Naive thymus-derived CD4-positive, alpha-beta T cell (primary cell): ENCODE data around the gene PKLR. TPM values are rescaled to one million over a fixed set of nuclear protein-coding genes. Genes with fewer than 3 reads are reported as not detected.
A peak's percentile ranks its signal among the peaks of the same experiment; 100 is the strongest.

Experiments
- ATAC-seq: fragments of 150-1000 bp; cut with Tn5 transposase; 2 replicates; pipeline ENCODE4 v1.10.0; 2021; ENCODE audit warnings: mild to moderate bottlenecking, moderate library complexity
- CTCF ChIA-PET: fragments of 350-600 bp; sonication (Branson Sonifier 250); formaldehyde crosslinking; loops from one replicate; lab custom pipeline; 2021; ENCODE audit warnings: antibody characterized with exemption; lab: Charles Lee
- POLR2A ChIA-PET: fragments of 350-600 bp; sonication (Branson Sonifier 250); formaldehyde crosslinking; loops from one replicate; lab custom pipeline; 2021; ENCODE audit warnings: antibody characterized with exemption, inconsistent platforms; lab: Charles Lee
- DNase-seq, 9 donors: peaks; one replicate each; pipeline versions ENCODE4 v3.0.0 to v3.0.0-alpha.2; 2020 to 2022; ENCODE audit warnings: mixed read lengths in 1 of 9
- H3K27ac ChIP-seq: one replicate; pipeline ENCODE4 v1.7.0; 2013; ENCODE audit warnings: mild to moderate bottlenecking, low read depth, low read length, moderate library complexity
- H3K27me3 ChIP-seq, 2 donors: one replicate each; pipeline ENCODE4 v1.7.0; 2013; ENCODE audit warnings: low read length in 2 of 2, mild to moderate bottlenecking in 2 of 2, moderate library complexity in 2 of 2; ENCODE audit not compliant: control insufficient read depth in 2 of 2, insufficient read depth in 2 of 2
- H3K36me3 ChIP-seq, 3 experiments: 1 replicate in 2 of 3; 2 replicates in 1 of 3; pipeline ENCODE4 v1.7.0; 2013; ENCODE audit warnings: low read length in 3 of 3, mild to moderate bottlenecking in 3 of 3, moderate library complexity in 1 of 3; ENCODE audit not compliant: insufficient read depth in 3 of 3, control insufficient read depth in 2 of 3
- H3K4me1 ChIP-seq, 2 donors: one replicate each; pipeline ENCODE4 v1.7.0; 2013; ENCODE audit warnings: low read length in 2 of 2, mild to moderate bottlenecking in 2 of 2, moderate library complexity in 1 of 2; ENCODE audit not compliant: control insufficient read depth in 2 of 2, insufficient read depth in 2 of 2
- H3K4me3 ChIP-seq: 2 replicates; pipeline ENCODE4 v1.7.0; 2013; ENCODE audit warnings: mild to moderate bottlenecking, low read length
- H3K9me3 ChIP-seq, 3 experiments: 1 replicate in 2 of 3; 2 replicates in 1 of 3; pipeline ENCODE4 v1.7.0; 2013; ENCODE audit warnings: low read length in 3 of 3; ENCODE audit not compliant: control insufficient read depth in 2 of 3
- H3K27ac Mint-ChIP-seq, 9 donors: one replicate each; pipeline ENCODE4 v1.8.0; 2020 to 2022; ENCODE audit warnings: mixed read lengths in 9 of 9, mild to moderate bottlenecking in 8 of 9, moderate library complexity in 5 of 9, inconsistent platforms in 2 of 9
- H3K27me3 Mint-ChIP-seq, 5 donors: one replicate each; pipeline ENCODE4 v1.8.0; 2021 to 2022; ENCODE audit warnings: mixed read lengths in 5 of 5, mild to moderate bottlenecking in 1 of 5
- H3K36me3 Mint-ChIP-seq, 5 donors: one replicate each; pipeline ENCODE4 v1.8.0; 2020 to 2022; ENCODE audit warnings: mixed read lengths in 5 of 5, mild to moderate bottlenecking in 3 of 5, inconsistent platforms in 1 of 5
- H3K4me1 Mint-ChIP-seq, 7 donors: one replicate each; pipeline ENCODE4 v1.8.0; 2020 to 2022; ENCODE audit warnings: mixed read lengths in 7 of 7, mild to moderate bottlenecking in 3 of 7, inconsistent platforms in 1 of 7
- H3K4me3 Mint-ChIP-seq, 10 donors: one replicate each; pipeline ENCODE4 v1.8.0; 2020 to 2022; ENCODE audit warnings: mild to moderate bottlenecking in 10 of 10, mixed read lengths in 10 of 10, moderate library complexity in 6 of 10, inconsistent platforms in 2 of 10
- H3K9me3 Mint-ChIP-seq, 11 donors: one replicate each; pipeline ENCODE4 v1.8.0; 2020 to 2022; ENCODE audit warnings: mixed read lengths in 11 of 11, mild to moderate bottlenecking in 4 of 11, inconsistent platforms in 1 of 11, moderate library complexity in 1 of 11
- intact Hi-C, 2 donors: fragments of 100-400 bp; cut with micrococcal nuclease; formaldehyde crosslinking; loops; one replicate each; pipeline ENCODE4 v1.15.1; 2023
- polyA plus RNA-seq, 2 donors: library from polyadenylated mRNA; unstranded; fragments of 300-500 nt; fragmentation: Illumina TruSeq; gene quantifications; one replicate each; pipeline ENCODE4 v1.2.3, GENCODE V29; 2021
- total RNA-seq, 6 experiments: library from RNA in 5 of 6; stranded (reverse) in 5 of 6; gene quantifications; 1 replicate in 5 of 6; 2 replicates in 1 of 6; pipeline ENCODE4 v1.2.3 and lab custom pipeline; 2021 to 2026

The PKLR gene
- total and polyA plus RNA-seq, 7 experiments from 2014 or later, result 0.06 TPM; not detected in 6

DNA sequence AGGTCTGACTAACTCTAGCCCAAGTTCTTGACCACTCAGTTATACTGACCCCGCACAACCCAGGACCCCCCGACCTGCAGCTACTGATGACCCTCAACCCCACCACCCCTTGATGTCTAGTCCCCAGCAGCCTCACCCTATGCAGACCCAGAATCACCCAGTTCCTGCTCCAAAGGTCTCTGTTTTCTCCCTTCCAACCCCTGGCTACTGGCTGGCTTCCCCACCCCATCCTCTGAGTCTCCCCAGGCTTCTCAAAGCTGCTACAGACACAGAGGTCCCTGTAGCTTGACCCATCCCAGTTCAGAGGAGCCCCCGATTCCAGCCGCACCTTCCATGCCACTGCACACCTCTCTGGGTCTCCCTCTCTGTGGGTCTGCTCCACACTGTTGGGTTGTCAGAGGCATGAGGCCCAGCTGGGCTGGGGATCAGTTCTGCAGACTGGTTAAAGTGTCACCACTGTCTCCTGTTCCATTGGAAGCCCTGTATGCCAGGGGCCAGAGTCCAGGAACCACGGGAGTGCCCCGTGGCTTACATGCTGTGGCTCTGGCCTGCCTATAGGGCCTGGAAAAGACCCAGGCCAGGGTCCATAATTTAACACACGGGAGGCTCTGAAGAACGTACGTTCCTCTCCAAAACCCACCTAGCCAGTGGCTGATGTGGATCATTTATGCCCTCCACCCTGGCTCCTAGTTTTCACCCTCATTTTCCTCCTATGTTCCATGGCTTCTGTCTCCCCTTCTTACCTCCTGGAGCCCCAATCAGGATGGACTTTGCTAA, 497 bp downstream of the PKLR start:
- intact Hi-C loops, result no loop called here
- Mint-ChIP-seq H3K4me1 (peaks cover 0 to 9% (median 2%) of the 10 kb centered on the region in 7 donors), H3K4me3 (no peak overlapping the region)

DNA sequence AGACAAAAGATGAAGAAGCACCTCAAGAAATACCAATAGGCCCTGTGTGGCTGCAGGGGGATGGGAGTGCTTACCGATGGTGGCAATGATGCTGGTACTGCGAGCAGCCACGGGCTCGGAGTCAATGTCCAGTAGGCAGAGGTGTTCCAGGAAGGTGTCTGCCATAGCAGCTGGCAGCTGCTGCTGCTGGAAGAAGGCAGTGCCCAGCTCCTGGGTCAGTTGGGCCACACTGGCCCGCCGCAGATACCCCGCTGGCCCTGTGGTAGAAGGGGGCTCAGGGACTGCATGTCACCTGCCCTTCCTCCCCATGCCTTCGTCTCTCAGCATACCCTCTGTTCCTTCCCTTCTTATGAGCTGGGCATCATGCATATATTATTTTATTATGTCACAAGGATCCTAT, 1.2 kb downstream of the PKLR start:
- Histone ChIP-seq H3K27ac (no peak overlapping the region), H3K9me3 (no peaks in the 10 kb centered on the region), H3K27me3 (no peaks in the 10 kb centered on the region), H3K36me3 (no peaks in the 10 kb centered on the region), H3K4me1 (no peaks in the 10 kb centered on the region), H3K4me3 (no peak overlapping the region)
- H3K27ac Mint-ChIP-seq, result no peak overlapping the region
- intact Hi-C loops, result no loop called here
- POLR2A ChIA-PET, result interaction anchor here (0.7 kb wide), 1 partner anchor 24 kb away, joined by 4 read pairs; no protein-coding TSS in a partner anchor
- H3K36me3 Mint-ChIP-seq, result peaks cover 0 to 2% (median 0%) of the 10 kb centered on the region in 5 donors
- peaks cover 19 to 34% (median 26%) of the 10 kb centered on the region in 5 donors for H3K27me3 Mint-ChIP-seq
- no peaks in the 10 kb centered on the region for H3K9me3 Mint-ChIP-seq
- no peak for DNase-seq
- H3K4me3 Mint-ChIP-seq, result no peak overlapping the region
- CTCF ChIA-PET, result no interaction called here
- no peak for ATAC-seq
- peaks cover 0 to 11% (median 2%) of the 10 kb centered on the region in 7 donors for H3K4me1 Mint-ChIP-seq

More for the DNA sequence above, 497 bp downstream of the PKLR start:
- Histone ChIP-seq H3K4me1 (no peaks in the 10 kb centered on the region), H3K36me3 (no peaks in the 10 kb centered on the region), H3K27ac (no peak overlapping the region), H3K4me3 (no peak overlapping the region), H3K9me3 (no peaks in the 10 kb centered on the region), H3K27me3 (no peaks in the 10 kb centered on the region)
- Mint-ChIP-seq H3K9me3 (no peaks in the 10 kb centered on the region), H3K27ac (no peak overlapping the region), H3K27me3 (peaks cover 15 to 30% (median 23%) of the 10 kb centered on the region in 5 donors), H3K36me3 (peaks cover 0 to 2% (median 0%) of the 10 kb centered on the region in 5 donors)
- POLR2A ChIA-PET, result no interaction called here
- ATAC-seq, result no peak
- no peak for DNase-seq
- CTCF ChIA-PET, result no interaction called here

DNA sequence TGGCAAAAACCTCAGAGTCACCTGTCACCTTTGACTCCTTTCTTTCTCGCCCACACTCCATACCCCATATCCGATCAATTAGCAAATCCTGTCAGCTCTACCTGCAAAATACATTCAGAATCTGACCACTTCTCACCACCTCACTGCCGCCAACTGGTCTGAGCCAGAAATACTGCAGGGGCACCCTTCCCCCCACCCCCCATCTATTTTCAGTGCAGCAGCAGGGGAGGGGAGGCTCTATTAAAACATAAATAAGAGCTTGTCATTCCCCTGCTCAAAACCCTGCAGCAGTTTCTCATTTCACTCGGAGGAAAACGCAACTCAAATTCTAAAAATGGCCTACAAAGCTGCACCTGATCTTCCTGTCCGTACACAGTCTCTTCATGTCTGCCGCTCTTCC, 3.9 kb downstream of the PKLR start:
- intact Hi-C loops, result no loop called here
- DNase-seq (no peak), ATAC-seq (no peak)
- Mint-ChIP-seq H3K27ac (no peak overlapping the region), H3K9me3 (no peaks in the 10 kb centered on the region), H3K4me3 (no peak overlapping the region), H3K4me1 (peaks cover 3 to 15% (median 4%) of the 10 kb centered on the region in 7 donors), H3K27me3 (peaks cover 31 to 50% (median 39%) of the 10 kb centered on the region in 5 donors), H3K36me3 (no peaks in the 10 kb centered on the region)
- CTCF ChIA-PET, result no interaction called here
- H3K27me3 ChIP-seq, result no peaks in the 10 kb centered on the region
- H3K4me3 ChIP-seq, result no peak overlapping the region
- no peaks in the 10 kb centered on the region for H3K4me1 ChIP-seq
- no peak overlapping the region for H3K27ac ChIP-seq
- H3K36me3 ChIP-seq, result no peaks in the 10 kb centered on the region
- H3K9me3 ChIP-seq, result no peaks in the 10 kb centered on the region
- POLR2A ChIA-PET, result no interaction called here

DNA sequence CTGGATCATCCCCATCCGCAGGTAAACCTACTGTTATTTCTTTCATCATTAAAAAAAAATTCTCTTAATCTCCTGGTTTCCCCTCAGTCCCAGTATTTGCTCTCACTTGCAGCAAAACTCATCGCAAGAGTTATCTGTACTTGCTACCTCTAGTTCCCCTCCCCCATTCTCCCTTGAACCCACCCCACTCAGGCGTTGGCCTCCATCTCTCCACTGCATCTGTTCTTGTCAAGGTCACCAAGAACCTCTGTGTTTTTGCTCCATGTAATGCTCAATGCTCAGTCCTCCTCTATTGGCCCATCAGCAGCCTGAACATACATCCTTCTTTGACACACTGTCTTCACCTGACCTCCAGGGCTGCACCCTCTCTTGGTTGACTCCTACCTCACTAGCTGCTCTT, 4.6 kb downstream of the PKLR start:
- intact Hi-C loops, result no loop called here
- Mint-ChIP-seq H3K9me3 (no peaks in the 10 kb centered on the region), H3K27ac (no peak overlapping the region), H3K4me1 (peaks cover 3 to 15% (median 4%) of the 10 kb centered on the region in 7 donors), H3K4me3 (no peak overlapping the region), H3K36me3 (no peaks in the 10 kb centered on the region), H3K27me3 (peaks cover 31 to 51% (median 39%) of the 10 kb centered on the region in 5 donors)
- Histone ChIP-seq H3K27ac (no peak overlapping the region), H3K4me3 (no peak overlapping the region), H3K27me3 (no peaks in the 10 kb centered on the region), H3K4me1 (no peaks in the 10 kb centered on the region), H3K9me3 (no peaks in the 10 kb centered on the region), H3K36me3 (no peaks in the 10 kb centered on the region)
- ATAC-seq, result no peak
- ChIA-PET CTCF (no interaction called here), POLR2A (no interaction called here)
- DNase-seq, result no peak

DNA sequence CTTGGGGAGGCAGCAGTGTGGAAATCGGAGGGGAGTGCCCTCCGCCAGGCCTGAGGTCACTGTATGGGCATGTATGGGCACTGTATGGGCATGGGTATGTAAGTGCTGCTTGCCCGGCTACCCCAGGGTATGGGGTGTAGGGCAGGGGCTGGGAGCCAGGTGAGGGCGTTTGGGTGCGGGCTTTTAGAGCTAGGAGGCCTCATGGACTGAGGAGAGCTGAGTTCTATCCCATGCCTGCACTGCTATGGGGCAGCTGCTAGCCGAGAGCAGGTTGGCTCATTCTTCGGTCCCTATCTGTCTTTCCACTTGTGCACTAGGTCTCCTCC, 5.3 kb downstream of the PKLR start:
- H3K27me3 ChIP-seq, result no peaks in the 10 kb centered on the region
- H3K36me3 ChIP-seq, result no peaks in the 10 kb centered on the region
- ChIA-PET POLR2A (no interaction called here), CTCF (no interaction called here)
- H3K4me3 ChIP-seq, result no peak overlapping the region
- Mint-ChIP-seq H3K4me1 (peaks cover 3 to 15% (median 4%) of the 10 kb centered on the region in 7 donors), H3K4me3 (peak overlapping the region in 2 of 10 donors; percentile 34 to 38), H3K27ac (no peak overlapping the region), H3K36me3 (no peaks in the 10 kb centered on the region), H3K9me3 (no peaks in the 10 kb centered on the region), H3K27me3 (peaks cover 31 to 56% (median 39%) of the 10 kb centered on the region in 5 donors)
- intact Hi-C loops, result no loop called here
- no peaks in the 10 kb centered on the region for H3K4me1 ChIP-seq
- no peaks in the 10 kb centered on the region for H3K9me3 ChIP-seq
- ATAC-seq (no peak), DNase-seq (no peak)
- H3K27ac ChIP-seq, result no peak overlapping the region

DNA sequence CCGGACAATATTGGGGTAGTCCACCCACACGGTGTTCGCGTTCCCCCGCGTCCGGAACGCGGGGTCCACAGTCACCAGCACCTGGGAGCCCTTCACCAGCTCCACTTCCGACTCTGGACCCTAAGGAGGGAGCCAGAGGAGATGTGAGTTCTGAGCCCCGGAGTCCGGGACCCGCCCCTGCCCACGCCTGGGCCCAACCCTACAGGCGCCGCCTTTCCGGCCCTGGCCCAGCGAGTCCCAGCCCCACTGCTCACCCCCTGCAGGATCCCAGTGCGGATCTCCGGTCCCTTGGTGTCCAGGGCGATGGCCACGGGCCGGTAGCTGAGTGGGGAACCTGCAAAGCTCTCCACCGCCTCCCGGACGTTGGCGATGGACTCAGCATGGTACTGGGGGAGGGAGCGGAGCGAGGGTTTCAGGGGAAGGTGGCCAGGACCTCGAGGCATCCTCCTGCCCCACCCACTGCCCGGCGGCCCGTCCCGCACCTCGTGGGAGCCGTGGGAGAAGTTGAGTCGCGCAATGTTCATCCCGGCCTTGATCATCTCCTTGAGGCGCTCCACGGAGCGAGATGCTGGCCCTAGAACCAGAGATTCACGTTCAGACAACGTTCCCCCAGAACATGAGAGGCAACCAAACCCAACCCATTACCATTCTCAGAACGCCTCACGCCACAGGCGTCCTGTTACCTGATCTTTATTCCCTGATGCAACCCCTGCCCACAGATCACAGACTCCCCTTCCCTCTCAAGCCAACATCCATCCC, 5.9 kb downstream of the PKLR start:
- POLR2A ChIA-PET, result no interaction called here
- intact Hi-C loops, result no loop called here
- ATAC-seq (no peak), DNase-seq (no peak)
- H3K27me3 Mint-ChIP-seq, result peaks cover 31 to 56% (median 39%) of the 10 kb centered on the region in 5 donors
- no peak overlapping the region for H3K4me3 ChIP-seq
- no peaks in the 10 kb centered on the region for H3K36me3 Mint-ChIP-seq
- H3K27ac Mint-ChIP-seq, result no peak overlapping the region
- no peaks in the 10 kb centered on the region for H3K9me3 ChIP-seq
- CTCF ChIA-PET, result no interaction called here
- no peaks in the 10 kb centered on the region for H3K36me3 ChIP-seq
- peaks cover 3 to 15% (median 4%) of the 10 kb centered on the region in 7 donors for H3K4me1 Mint-ChIP-seq
- H3K4me1 ChIP-seq, result no peaks in the 10 kb centered on the region
- peak overlapping the region in 2 of 10 donors; percentile 34 to 65 for H3K4me3 Mint-ChIP-seq
- no peak overlapping the region for H3K27ac ChIP-seq
- no peaks in the 10 kb centered on the region for H3K27me3 ChIP-seq
- H3K9me3 Mint-ChIP-seq, result no peaks in the 10 kb centered on the region
